Measurements from ENCODE around the gene INAVA.

GRCh38 chr1:200909071-200909470, 14.4 kb downstream of the INAVA start:
- no peak for TF ChIP-seq EZH2phosphoT487 (IDR thresholded peaks at IDR 0.05; ENCODE audit: low read depth, severe bottlenecking, unreplicated experiment)
- TF ChIP-seq CTCF (IDR thresholded peaks at IDR 0.05; ENCODE audit: poor library complexity): no peak
